Large intestine (tissue), 3 donors: Measurements from ENCODE around the gene NID2. TPM values are rescaled to one million over a fixed set of nuclear protein-coding genes. Genes with fewer than 3 reads are reported as not detected.

Source experiments
- DNase-seq, 2 donors: peaks; one replicate each; pipeline versions ENCODE4 v3.0.0 to v3.0.0-alpha.2; 2013
- H3K27ac ChIP-seq: one replicate; pipeline ENCODE4 v1.5.1; 2013; ENCODE audit warnings: low read length
- H3K27me3 ChIP-seq: 2 replicates; pipeline ENCODE4 v1.6.1; 2013; ENCODE audit warnings: low read length; ENCODE audit not compliant: control insufficient read depth, insufficient read depth
- H3K36me3 ChIP-seq: 2 replicates; pipeline ENCODE4 v1.6.1; 2013; ENCODE audit warnings: low read length; ENCODE audit not compliant: control insufficient read depth, insufficient read depth
- H3K4me1 ChIP-seq: one replicate; pipeline ENCODE4 v1.6.1; 2013; ENCODE audit warnings: low read length; ENCODE audit not compliant: control insufficient read depth, insufficient read depth
- H3K4me3 ChIP-seq: one replicate; pipeline ENCODE4 v1.5.1; 2013; ENCODE audit warnings: low read length
- H3K9me3 ChIP-seq: one replicate; pipeline ENCODE4 v1.6.1; 2013; ENCODE audit warnings: mild to moderate bottlenecking, low read depth, low read length, moderate library complexity; ENCODE audit not compliant: control insufficient read depth
- WGBS: methylation state at CpG from one replicate; pipeline ENCODE4 v1.1.5; 2013; ENCODE audit warnings: low lambda C conversion rate; ENCODE audit not compliant: insufficient coverage; 5-methylcytosine and 5-hydroxymethylcytosine counted together
- polyA plus RNA-seq: library from polyadenylated mRNA; unstranded; fragments of 120-200 nt; gene quantifications from one replicate; pipeline ENCODE4 v1.2.1, GENCODE V29; 2013

The NID2 gene
- polyA plus RNA-seq, 1 donor: 21.1 TPM

DNA sequence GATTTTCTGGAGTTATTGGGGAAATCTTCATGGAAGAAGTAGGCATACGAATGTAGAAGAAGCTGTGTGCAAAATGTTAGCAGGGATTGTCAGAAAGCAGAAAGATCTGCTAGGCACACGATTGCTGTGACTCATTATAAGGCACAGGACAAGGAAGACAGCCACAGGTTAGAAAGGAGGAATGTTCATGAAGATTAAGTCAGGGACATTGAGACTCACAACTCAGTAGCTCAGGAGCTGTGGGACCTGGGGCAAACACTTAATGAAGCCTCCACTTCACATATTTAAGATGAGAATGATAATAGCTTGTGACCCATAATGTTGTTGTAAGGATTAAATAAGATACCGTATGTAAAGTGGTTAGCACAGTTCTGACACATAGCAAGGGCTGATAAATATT, 106.1 kb downstream of the NID2 start:
- no peak overlapping the region for H3K4me3 ChIP-seq
- no peaks in the 10 kb centered on the region for H3K36me3 ChIP-seq
- no peaks in the 10 kb centered on the region for H3K4me1 ChIP-seq
- no peaks in the 10 kb centered on the region for H3K27me3 ChIP-seq
- DNase-seq: no peak
- no peaks in the 10 kb centered on the region for H3K9me3 ChIP-seq
- WGBS: 50% methylated on average over 1 of the region's 3 CpGs
- H3K27ac ChIP-seq: no peak overlapping the region

GRCh38 chr14:51960866-51961265, 108.0 kb downstream of the NID2 start:
- H3K4me3 ChIP-seq: no peak overlapping the region
- no peaks in the 10 kb centered on the region for H3K36me3 ChIP-seq
- no peak overlapping the region for H3K27ac ChIP-seq
- no peak for DNase-seq
- H3K4me1 ChIP-seq: no peaks in the 10 kb centered on the region
- no peaks in the 10 kb centered on the region for H3K9me3 ChIP-seq
- H3K27me3 ChIP-seq: no peaks in the 10 kb centered on the region

- no peak for DNase-seq
- H3K4me3 ChIP-seq: no peak overlapping the region
- no peak overlapping the region for H3K27ac ChIP-seq
- no peaks in the 10 kb centered on the region for H3K4me1 ChIP-seq
- H3K36me3 ChIP-seq: no peaks in the 10 kb centered on the region
- WGBS: 100% methylated on average over 1 of the region's 1 CpG
- no peaks in the 10 kb centered on the region for H3K9me3 ChIP-seq
- H3K27me3 ChIP-seq: no peaks in the 10 kb centered on the region
Measured at GRCh38 chr14:51959928-51960327, 108.9 kb downstream of the NID2 start.

DNA sequence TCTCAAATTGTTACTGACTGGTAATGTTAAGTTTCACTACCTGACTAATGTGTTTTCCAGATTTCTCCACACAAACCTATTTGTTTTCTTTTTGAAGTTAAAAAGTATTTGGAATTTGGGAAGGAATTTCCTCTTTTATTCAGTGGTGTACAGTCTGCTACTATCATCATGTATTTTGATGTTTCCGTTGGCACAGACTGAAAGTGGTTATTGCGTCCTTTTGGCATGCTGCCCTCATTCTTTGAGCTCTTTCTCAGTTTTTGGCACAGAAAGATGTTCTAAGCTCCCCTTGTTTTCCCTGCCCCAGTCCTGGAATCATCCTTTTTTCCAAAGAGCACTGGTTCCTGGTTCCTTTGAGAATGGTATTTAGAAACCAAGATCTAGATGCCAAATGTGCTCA, 110.9 kb downstream of the NID2 start:
- WGBS: no CpG with 5 or more reads among the region's 2 CpGs
- H3K36me3 ChIP-seq: no peaks in the 10 kb centered on the region
- DNase-seq: no peak
- no peaks in the 10 kb centered on the region for H3K27me3 ChIP-seq
- no peak overlapping the region for H3K4me3 ChIP-seq
- no peaks in the 10 kb centered on the region for H3K4me1 ChIP-seq
- no peaks in the 10 kb centered on the region for H3K9me3 ChIP-seq
- H3K27ac ChIP-seq: no peak overlapping the region

Other genes with a start within 250 kb of the NID2 start
- gene GNG2, start 208.4 kb downstream of the NID2 start, polyA plus RNA-seq: 50.6 TPM
- 196 TPM for gene RTRAF, start 79.5 kb downstream of the NID2 start, polyA plus RNA-seq
- gene PTGDR, start 198.6 kb upstream of the NID2 start, polyA plus RNA-seq: 1.5 TPM
- 4.6 TPM for gene PTGER2, start 245.3 kb upstream of the NID2 start, polyA plus RNA-seq